ENCODE data around the gene ARHGEF2.

ARHGEF2 gene

GRCh38 chr1:156006666-156007376 lies 28.5 kb upstream of the ARHGEF2 start:
- H3K36me3 ChIP-seq: peaks cover 32% of the 10 kb centered on the region
- no peaks in the 10 kb centered on the region for H3K9me3 ChIP-seq
- DNase-seq: no peak
- no peaks in the 10 kb centered on the region for H3K27me3 ChIP-seq
- no peak for TF ChIP-seq CTCF (IDR thresholded peaks at IDR 0.05; ENCODE audit: low read depth, low read length)
- H3K4me1 ChIP-seq: peaks cover 4% of the 10 kb centered on the region
- H3K4me3 ChIP-seq (ENCODE audit: low read depth, low read length): no peak overlapping the region

- no peaks in the 10 kb centered on the region for H3K27me3 ChIP-seq
- no peak overlapping the region for H3K4me3 ChIP-seq (ENCODE audit: low read depth, low read length)
- H3K36me3 ChIP-seq: peaks cover 14% of the 10 kb centered on the region
- H3K9me3 ChIP-seq: no peaks in the 10 kb centered on the region
- peaks cover 4% of the 10 kb centered on the region for H3K4me1 ChIP-seq
- no peak for TF ChIP-seq CTCF (IDR thresholded peaks at IDR 0.05; ENCODE audit: low read depth, low read length)
- DNase-seq: no peak
Measured at GRCh38 chr1:156004843-156005584, 26.7 kb upstream of the ARHGEF2 start.

GRCh38 chr1:156003923-156004188 lies 25.5 kb upstream of the ARHGEF2 start:
- no peaks in the 10 kb centered on the region for H3K27me3 ChIP-seq
- no peaks in the 10 kb centered on the region for H3K9me3 ChIP-seq
- no peak overlapping the region for H3K4me3 ChIP-seq (ENCODE audit: low read depth, low read length)
- H3K4me1 ChIP-seq: peaks cover 4% of the 10 kb centered on the region
- no peak for TF ChIP-seq CTCF (IDR thresholded peaks at IDR 0.05; ENCODE audit: low read depth, low read length)
- peaks cover 3% of the 10 kb centered on the region for H3K36me3 ChIP-seq
- DNase-seq: no peak

- Histone ChIP-seq H3K9me3 (no peaks in the 10 kb centered on the region), H3K27me3 (no peaks in the 10 kb centered on the region), H3K4me1 (peaks cover 4% of the 10 kb centered on the region), H3K36me3 (no peaks in the 10 kb centered on the region; the same call in 1 of the 2 replicates), H3K4me3 (ENCODE audit: low read depth, low read length) (no peak overlapping the region)
- no peak for DNase-seq
- no peak for TF ChIP-seq CTCF (IDR thresholded peaks at IDR 0.05; ENCODE audit: low read depth, low read length)
Measured at GRCh38 chr1:156002188-156002911, 24.0 kb upstream of the ARHGEF2 start.

GRCh38 chr1:156001662-156002171 lies 23.4 kb upstream of the ARHGEF2 start:
- Histone ChIP-seq H3K36me3 (no peaks in the 10 kb centered on the region; the same call in 1 of the 2 replicates), H3K27me3 (no peaks in the 10 kb centered on the region), H3K9me3 (no peaks in the 10 kb centered on the region), H3K4me3 (ENCODE audit: low read depth, low read length) (no peak overlapping the region), H3K4me1 (peaks cover 4% of the 10 kb centered on the region)
- no peak for DNase-seq
- no peak for TF ChIP-seq CTCF (IDR thresholded peaks at IDR 0.05; ENCODE audit: low read depth, low read length)
